ENCODE results near the gene CYB5R2.

CYB5R2 gene

GRCh38 chr11:7672960-7673723 is at the start of gene CYB5R2:
Gene CYB5R2, minus strand, starts transcription at chr11:7673500. Its CDS starts 675 bp downstream, at chr11:7672825.
- no peak for DNase-seq

- DNase-seq: no peak
These were observed 41.5 kb upstream of the CYB5R2 start for GRCh38 chr11:7714786-7715185.

- DNase-seq: no peak
These were observed 33.1 kb upstream of the CYB5R2 start, which contains the start of gene OVCH2 for GRCh38 chr11:7706377-7706776. Gene OVCH2, minus strand, starts transcription at chr11:7706477. Its CDS starts 83 bp downstream, at chr11:7706394.

GRCh38 chr11:7703740-7704139 is 30.4 kb upstream of the CYB5R2 start:
- DNase-seq: no peak

- DNase-seq: no peak
These were observed 23.1 kb upstream of the CYB5R2 start for GRCh38 chr11:7696424-7696823.

- no peak for DNase-seq
These were observed 20.9 kb upstream of the CYB5R2 start for GRCh38 chr11:7694235-7694634.

- DNase-seq: no peak
These were observed 19.1 kb upstream of the CYB5R2 start for GRCh38 chr11:7692426-7692825.

- DNase-seq: no peak
These were observed 18.6 kb upstream of the CYB5R2 start for GRCh38 chr11:7691759-7692350.

GRCh38 chr11:7690648-7691047 is 17.3 kb upstream of the CYB5R2 start:
- DNase-seq: no peak

GRCh38 chr11:7689239-7689638 is 15.9 kb upstream of the CYB5R2 start:
- no peak for DNase-seq

GRCh38 chr11:7688238-7688826 is 15.0 kb upstream of the CYB5R2 start:
- no peak for DNase-seq

GRCh38 chr11:7687386-7687785 is 14.1 kb upstream of the CYB5R2 start:
- DNase-seq: no peak

- no peak for DNase-seq
These were observed 13.5 kb upstream of the CYB5R2 start for GRCh38 chr11:7686761-7687160.

- no peak for DNase-seq
These were observed 10.3 kb upstream of the CYB5R2 start for GRCh38 chr11:7683571-7683970.

- no peak for DNase-seq
These were observed 4.5 kb upstream of the CYB5R2 start for GRCh38 chr11:7677796-7678201.

- DNase-seq: no peak
These were observed 3.8 kb upstream of the CYB5R2 start for GRCh38 chr11:7677071-7677470.

GRCh38 chr11:7675631-7676030 is 2.3 kb upstream of the CYB5R2 start:
- DNase-seq: no peak

GRCh38 chr11:7673724-7674434 is 579 bp upstream of the CYB5R2 start:
- DNase-seq: no peak

- no peak for DNase-seq
These were observed 882 bp downstream of the CYB5R2 start for GRCh38 chr11:7672276-7672959.

- DNase-seq: no peak
These were observed 1.7 kb downstream of the CYB5R2 start for GRCh38 chr11:7671347-7672215.

- no peak for DNase-seq
These were observed 2.7 kb downstream of the CYB5R2 start for GRCh38 chr11:7670641-7671040.

GRCh38 chr11:7668911-7669310 is 4.4 kb downstream of the CYB5R2 start:
- no peak for DNase-seq

Measured in GDM1 (cell line).